Stimulated activated memory B cell treated with anti-CD40 and anti-IgM and Interleukin-4, amounts not matched to agents 10 μg/mL and 1 μg/mL and 100 μg/mL, for 72 hours (primary cell): Measurements from ENCODE around the gene RAX2.

Experiments
- ATAC-seq: fragments of 150-1000 bp; cut with Tn5 transposase; 2 replicates; pipeline ENCODE4 v1.10.0; 2021
- H3K27ac Mint-ChIP-seq: one replicate; pipeline ENCODE4 v1.8.0; 2022; ENCODE audit warnings: mild to moderate bottlenecking, mixed read lengths
- H3K27me3 Mint-ChIP-seq: one replicate; pipeline ENCODE4 v1.8.0; 2022; ENCODE audit warnings: mixed read lengths
- H3K36me3 Mint-ChIP-seq: one replicate; pipeline ENCODE4 v1.8.0; 2022; ENCODE audit warnings: mixed read lengths
- H3K4me1 Mint-ChIP-seq: one replicate; pipeline ENCODE4 v1.8.0; 2022; ENCODE audit warnings: mixed read lengths
- H3K4me3 Mint-ChIP-seq: one replicate; pipeline ENCODE4 v1.8.0; 2022; ENCODE audit warnings: mild to moderate bottlenecking, moderate library complexity, mixed read lengths
- H3K9me3 Mint-ChIP-seq: one replicate; pipeline ENCODE4 v1.8.0; 2022; ENCODE audit warnings: mixed read lengths

RAX2 gene

GRCh38 chr19:3745363-3746045, 26.5 kb downstream of the RAX2 start:
- H3K9me3 Mint-ChIP-seq, result no peaks in the 10 kb centered on the region
- no peak overlapping the region for H3K4me3 Mint-ChIP-seq
- no peak overlapping the region for H3K27ac Mint-ChIP-seq
- peaks cover 7% of the 10 kb centered on the region for H3K27me3 Mint-ChIP-seq
- no peak for ATAC-seq
- peaks cover 12% of the 10 kb centered on the region for H3K36me3 Mint-ChIP-seq
- H3K4me1 Mint-ChIP-seq, result no peaks in the 10 kb centered on the region

- ATAC-seq, result no peak
- peaks cover 14% of the 10 kb centered on the region for H3K27me3 Mint-ChIP-seq
- H3K36me3 Mint-ChIP-seq, result no peaks in the 10 kb centered on the region
- H3K27ac Mint-ChIP-seq, result no peak overlapping the region
- no peaks in the 10 kb centered on the region for H3K4me1 Mint-ChIP-seq
- no peaks in the 10 kb centered on the region for H3K9me3 Mint-ChIP-seq
- H3K4me3 Mint-ChIP-seq, result no peak overlapping the region
Measured at GRCh38 chr19:3743486-3743885, 28.5 kb downstream of the RAX2 start.

- ATAC-seq, result no peak
- Mint-ChIP-seq H3K4me1 (no peaks in the 10 kb centered on the region), H3K4me3 (no peak overlapping the region), H3K27ac (no peak overlapping the region), H3K27me3 (peaks cover 32% of the 10 kb centered on the region), H3K9me3 (no peaks in the 10 kb centered on the region), H3K36me3 (no peaks in the 10 kb centered on the region)
Measured at GRCh38 chr19:3740431-3740830, 31.6 kb downstream of the RAX2 start.

GRCh38 chr19:3738477-3739220, 33.4 kb downstream of the RAX2 start:
- no peak overlapping the region for H3K4me3 Mint-ChIP-seq

GRCh38 chr19:3737487-3738205, 34.4 kb downstream of the RAX2 start:
- no peak overlapping the region for H3K4me3 Mint-ChIP-seq
- H3K9me3 Mint-ChIP-seq, result no peaks in the 10 kb centered on the region
- no peaks in the 10 kb centered on the region for H3K36me3 Mint-ChIP-seq
- no peak overlapping the region for H3K27ac Mint-ChIP-seq
- peaks cover 34% of the 10 kb centered on the region for H3K27me3 Mint-ChIP-seq
- no peak for ATAC-seq
- H3K4me1 Mint-ChIP-seq, result no peaks in the 10 kb centered on the region

More at GRCh38 chr19:3738477-3739220, 33.4 kb downstream of the RAX2 start:
- H3K27ac Mint-ChIP-seq, result no peak overlapping the region
- no peak for ATAC-seq
- H3K27me3 Mint-ChIP-seq, result peaks cover 34% of the 10 kb centered on the region
- no peaks in the 10 kb centered on the region for H3K9me3 Mint-ChIP-seq
- no peaks in the 10 kb centered on the region for H3K36me3 Mint-ChIP-seq
- no peaks in the 10 kb centered on the region for H3K4me1 Mint-ChIP-seq

GRCh38 chr19:3736106-3736724, 35.8 kb downstream of the RAX2 start:
- no peak for ATAC-seq
- no peaks in the 10 kb centered on the region for H3K9me3 Mint-ChIP-seq
- no peaks in the 10 kb centered on the region for H3K4me1 Mint-ChIP-seq
- peaks cover 34% of the 10 kb centered on the region for H3K27me3 Mint-ChIP-seq
- no peaks in the 10 kb centered on the region for H3K36me3 Mint-ChIP-seq
- H3K27ac Mint-ChIP-seq, result no peak overlapping the region
- no peak overlapping the region for H3K4me3 Mint-ChIP-seq

GRCh38 chr19:3734310-3734600, 37.8 kb downstream of the RAX2 start:
- H3K27ac Mint-ChIP-seq, result no peak overlapping the region
- no peak overlapping the region for H3K4me3 Mint-ChIP-seq
- H3K4me1 Mint-ChIP-seq, result no peaks in the 10 kb centered on the region
- H3K36me3 Mint-ChIP-seq, result no peaks in the 10 kb centered on the region
- ATAC-seq, result no peak
- H3K27me3 Mint-ChIP-seq, result peaks cover 34% of the 10 kb centered on the region
- H3K9me3 Mint-ChIP-seq, result no peaks in the 10 kb centered on the region

- no peaks in the 10 kb centered on the region for H3K9me3 Mint-ChIP-seq
- H3K36me3 Mint-ChIP-seq, result no peaks in the 10 kb centered on the region
- no peak overlapping the region for H3K4me3 Mint-ChIP-seq
- no peaks in the 10 kb centered on the region for H3K4me1 Mint-ChIP-seq
- no peak overlapping the region for H3K27ac Mint-ChIP-seq
- no peak for ATAC-seq
- peaks cover 29% of the 10 kb centered on the region for H3K27me3 Mint-ChIP-seq
Measured at GRCh38 chr19:3733549-3734309, 38.3 kb downstream of the RAX2 start.

GRCh38 chr19:3732108-3732507, 39.9 kb downstream of the RAX2 start:
- peaks cover 14% of the 10 kb centered on the region for H3K27me3 Mint-ChIP-seq
- H3K9me3 Mint-ChIP-seq, result no peaks in the 10 kb centered on the region
- no peak overlapping the region for H3K4me3 Mint-ChIP-seq
- H3K36me3 Mint-ChIP-seq, result no peaks in the 10 kb centered on the region
- no peak overlapping the region for H3K27ac Mint-ChIP-seq
- ATAC-seq, result no peak
- H3K4me1 Mint-ChIP-seq, result no peaks in the 10 kb centered on the region

GRCh38 chr19:3730457-3730958, 41.5 kb downstream of the RAX2 start:
- no peaks in the 10 kb centered on the region for H3K4me1 Mint-ChIP-seq
- no peak overlapping the region for H3K27ac Mint-ChIP-seq
- no peaks in the 10 kb centered on the region for H3K9me3 Mint-ChIP-seq
- H3K27me3 Mint-ChIP-seq, result peaks cover 3% of the 10 kb centered on the region
- no peak for ATAC-seq
- no peak overlapping the region for H3K4me3 Mint-ChIP-seq
- H3K36me3 Mint-ChIP-seq, result no peaks in the 10 kb centered on the region

- Mint-ChIP-seq H3K36me3 (no peaks in the 10 kb centered on the region), H3K27me3 (peaks cover 22% of the 10 kb centered on the region), H3K27ac (no peak overlapping the region), H3K4me1 (peaks cover 12% of the 10 kb centered on the region), H3K9me3 (no peaks in the 10 kb centered on the region), H3K4me3 (no peak overlapping the region)
- ATAC-seq, result no peak
Measured at GRCh38 chr19:3725640-3726310, 46.3 kb downstream of the RAX2 start.

GRCh38 chr19:3725121-3725520, 46.9 kb downstream of the RAX2 start:
- Mint-ChIP-seq H3K4me3 (no peak overlapping the region), H3K9me3 (no peaks in the 10 kb centered on the region), H3K4me1 (peaks cover 17% of the 10 kb centered on the region), H3K27me3 (peaks cover 28% of the 10 kb centered on the region), H3K27ac (no peak overlapping the region), H3K36me3 (no peaks in the 10 kb centered on the region)
- ATAC-seq, result no peak

- H3K27me3 Mint-ChIP-seq, result peaks cover 37% of the 10 kb centered on the region
- no peaks in the 10 kb centered on the region for H3K36me3 Mint-ChIP-seq
Measured at GRCh38 chr19:3723883-3724282, 48.1 kb downstream of the RAX2 start.

GRCh38 chr19:3723110-3723488, 48.9 kb downstream of the RAX2 start:
- Mint-ChIP-seq H3K9me3 (no peaks in the 10 kb centered on the region), H3K4me3 (no peak overlapping the region), H3K27ac (no peak overlapping the region), H3K27me3 (peaks cover 38% of the 10 kb centered on the region), H3K36me3 (no peaks in the 10 kb centered on the region), H3K4me1 (peaks cover 17% of the 10 kb centered on the region)
- ATAC-seq, result no peak

More at GRCh38 chr19:3723883-3724282, 48.1 kb downstream of the RAX2 start:
- no peak for ATAC-seq
- Mint-ChIP-seq H3K27ac (no peak overlapping the region), H3K4me1 (peaks cover 17% of the 10 kb centered on the region), H3K4me3 (no peak overlapping the region), H3K9me3 (no peaks in the 10 kb centered on the region)
